Measurements from ENCODE around the gene BRF1.
A peak's percentile ranks its signal among the peaks of the same experiment; 100 is the strongest.

Gene BRF1

DNA sequence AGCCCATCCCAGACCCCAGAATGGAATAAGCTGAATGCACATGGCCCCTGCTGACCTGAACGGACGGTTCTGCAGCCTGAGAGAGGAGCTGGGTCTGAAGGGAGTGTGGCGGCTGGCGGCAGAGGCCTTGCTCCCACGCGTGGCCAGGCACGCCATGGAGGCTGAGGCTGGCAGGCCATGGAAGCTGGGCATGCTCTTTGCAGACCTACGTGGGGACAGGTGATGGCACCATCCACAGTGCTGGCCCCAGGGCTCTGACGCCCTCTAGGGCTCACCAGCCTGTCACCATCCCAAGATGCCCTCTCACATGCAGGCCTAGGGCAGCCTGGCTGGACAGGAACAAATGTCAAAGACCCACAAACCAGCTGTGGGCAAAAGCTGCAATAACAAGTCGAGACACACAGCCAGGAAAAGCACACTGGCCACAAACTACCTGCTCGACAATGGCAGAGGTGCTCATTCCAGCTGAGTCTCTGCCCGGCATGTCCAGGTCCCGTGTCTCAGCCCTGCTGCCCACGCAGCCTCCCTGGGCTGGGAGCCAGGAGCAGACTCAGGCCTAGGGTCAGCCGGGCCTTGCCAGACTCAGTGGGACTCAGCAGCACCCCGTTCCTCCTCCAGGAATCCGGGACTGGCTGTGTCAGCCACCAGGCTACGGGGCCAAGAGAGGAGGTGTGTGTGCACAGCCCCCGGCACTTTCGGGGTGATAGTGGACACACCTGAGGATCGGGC lies 32.8 kb downstream of the BRF1 start:
- DNase-seq (ENCODE audit: low spot score): no peak
- no peak for FAIRE-seq

DNA sequence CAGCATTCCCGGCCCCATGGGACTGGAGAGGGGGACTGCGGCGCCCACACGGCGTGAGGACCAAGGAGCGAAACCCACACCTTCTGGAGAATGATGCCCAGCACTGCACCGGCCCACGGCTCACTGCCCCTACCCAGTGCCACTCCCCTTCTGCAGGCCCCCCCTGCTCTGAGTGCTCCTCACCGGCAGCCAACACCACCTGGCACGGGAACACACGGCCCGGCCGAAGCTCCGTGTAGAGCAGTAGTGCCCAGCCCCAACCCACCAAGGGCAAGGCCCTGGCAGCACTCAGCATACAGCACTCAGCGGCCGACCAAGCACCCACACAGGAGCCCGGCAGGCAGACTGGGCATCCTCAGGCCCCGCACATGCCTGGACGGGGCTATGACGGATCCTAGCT lies 39.0 kb downstream of the BRF1 start:
- FAIRE-seq: no peak
- DNase-seq (ENCODE audit: low spot score): no peak

DNA sequence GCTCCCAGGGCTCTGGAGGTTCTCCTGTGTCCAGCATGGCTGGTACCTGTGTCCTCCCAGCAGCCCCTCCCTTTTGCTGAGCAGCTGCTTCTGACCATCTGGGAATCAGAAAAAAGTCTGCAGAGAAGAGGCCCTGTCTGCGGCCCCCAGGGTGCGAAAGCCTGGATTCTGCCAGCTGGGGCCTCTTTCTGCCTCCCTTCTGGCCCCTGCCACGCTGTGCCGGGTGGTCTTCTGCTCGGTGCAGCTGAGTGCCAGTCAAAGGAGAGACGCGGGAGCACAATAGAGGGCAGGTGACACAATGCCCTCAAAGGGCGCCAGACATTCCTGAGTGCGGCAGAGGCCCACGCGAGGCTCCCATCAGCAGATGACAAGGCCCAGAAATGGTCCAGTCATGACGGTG lies 39.8 kb downstream of the BRF1 start:
- DNase-seq (ENCODE audit: low spot score) (no peak), FAIRE-seq (no peak)

DNA sequence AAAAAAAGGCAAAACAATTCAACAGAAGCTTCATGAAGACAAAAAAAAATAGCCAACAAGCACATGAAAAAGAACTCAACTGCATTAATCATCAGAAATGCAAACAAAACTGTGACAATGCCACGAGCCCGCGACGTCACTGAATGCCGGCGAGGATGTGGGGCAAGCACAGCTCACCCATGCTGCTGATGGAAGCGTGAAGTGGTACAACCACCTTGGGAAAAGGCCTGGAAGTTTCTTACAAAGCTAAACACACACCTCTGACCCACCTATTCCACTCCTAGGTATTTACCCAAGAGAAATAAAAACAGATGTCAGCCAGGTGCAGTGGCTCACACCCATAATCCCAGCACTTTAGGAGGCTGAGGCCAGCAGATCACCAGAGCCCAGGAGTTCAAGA lies 42.0 kb downstream of the BRF1 start:
- no peak for FAIRE-seq

DNA sequence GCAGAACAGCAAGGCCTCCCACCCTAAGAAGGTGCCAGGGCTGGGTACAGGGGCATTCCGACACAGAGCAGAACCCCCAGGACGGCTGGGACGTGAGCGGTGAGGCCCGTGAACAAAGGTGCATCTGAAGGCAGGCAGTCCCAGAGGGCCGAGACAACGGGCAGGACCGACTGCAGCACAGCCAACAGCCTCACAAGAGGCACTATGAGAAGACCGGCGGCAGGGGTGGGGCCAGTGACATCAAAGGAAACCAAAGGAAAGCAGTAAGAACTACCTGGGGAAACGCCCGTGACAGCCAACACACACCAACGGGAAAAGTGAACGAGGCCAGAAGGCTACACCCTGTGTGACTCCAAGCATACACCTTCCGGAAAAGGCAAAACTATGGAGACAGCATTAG lies 43.3 kb downstream of the BRF1 start:
- no peak for FAIRE-seq

More for the DNA sequence above, 42.0 kb downstream of the BRF1 start:
- DNase-seq (ENCODE audit: low spot score): no peak

DNA sequence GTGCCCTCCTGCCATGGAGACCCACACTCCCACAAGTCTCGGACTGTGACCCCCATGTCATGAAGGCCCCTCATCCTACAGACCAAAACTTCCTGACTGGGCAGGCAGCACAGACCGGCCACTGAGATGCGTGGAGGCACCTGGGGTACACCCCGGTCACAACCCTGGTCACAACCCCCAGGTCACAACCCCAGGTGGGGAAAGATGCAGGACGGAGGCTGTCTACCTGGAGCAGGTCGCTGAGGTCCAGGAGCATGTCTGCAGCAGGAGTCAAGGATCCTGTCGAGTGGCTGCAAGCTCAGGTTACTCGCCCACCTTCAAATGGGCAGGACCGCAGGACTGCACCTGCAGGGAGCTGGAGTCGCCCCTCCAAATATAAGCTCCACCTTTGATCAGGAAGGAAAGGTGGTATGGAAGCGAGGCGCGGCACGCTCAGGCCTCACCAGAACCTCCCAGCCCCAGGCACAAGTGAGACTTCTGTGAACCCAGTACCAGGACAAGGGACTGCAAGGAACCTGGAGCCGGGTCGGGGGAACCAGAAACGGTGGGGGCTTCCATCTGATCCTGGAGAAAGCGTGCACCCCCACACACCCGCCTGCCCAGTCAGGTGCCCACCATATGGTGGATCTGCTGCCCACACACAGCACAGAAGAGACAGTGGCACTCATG lies 44.4 kb downstream of the BRF1 start:
- DNase-seq (ENCODE audit: low spot score): no peak

More for the DNA sequence above, 43.3 kb downstream of the BRF1 start:
- DNase-seq (ENCODE audit: low spot score): no peak

DNA sequence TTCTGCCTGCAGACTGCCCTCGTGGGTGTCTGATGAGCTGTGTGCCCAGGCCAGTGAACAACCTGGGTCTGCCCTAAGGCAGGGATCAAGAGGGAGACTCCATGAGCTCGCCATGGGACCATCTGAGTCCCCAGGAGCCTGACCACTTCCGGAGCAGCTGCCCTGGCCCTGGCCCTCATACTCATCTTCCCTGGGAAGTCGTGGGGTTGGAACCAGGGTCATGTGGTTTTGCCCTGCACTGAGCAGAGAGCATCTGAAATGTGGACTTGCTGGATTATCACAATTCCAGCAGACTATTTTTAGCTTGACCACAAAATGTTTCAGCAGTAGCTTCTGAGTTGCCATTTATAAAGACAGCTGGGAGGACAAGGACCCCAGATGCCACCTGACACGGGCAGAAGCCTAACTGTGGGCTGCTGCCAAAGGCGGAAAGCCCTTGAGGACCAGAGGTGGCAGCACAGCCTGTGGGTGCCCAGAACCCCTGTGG lies 45.7 kb downstream of the BRF1 start:
- FAIRE-seq: no peak
- peak; percentile 52 for DNase-seq (ENCODE audit: low spot score)

More for the DNA sequence above, 44.4 kb downstream of the BRF1 start:
- FAIRE-seq: no peak

DNA sequence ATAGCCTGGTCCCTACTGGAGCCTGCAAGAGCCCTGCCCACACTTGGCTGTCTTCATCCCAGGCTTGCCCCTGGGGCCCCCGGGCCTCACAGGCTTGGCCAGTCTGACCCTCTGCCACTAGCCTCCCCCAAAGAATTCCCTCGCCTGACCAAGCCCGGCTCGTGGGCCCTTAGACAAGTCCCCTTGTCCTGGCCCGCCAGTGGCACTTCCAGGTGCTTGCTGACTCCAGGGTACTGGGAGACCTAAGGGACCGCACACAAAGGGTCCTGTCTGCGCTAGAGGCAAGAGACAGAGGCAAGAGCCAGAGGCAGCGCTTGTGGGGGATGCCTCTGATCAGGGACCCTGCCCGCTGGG lies 47.5 kb downstream of the BRF1 start:
- FAIRE-seq (no peak), DNase-seq (ENCODE audit: low spot score) (no peak)

DNA sequence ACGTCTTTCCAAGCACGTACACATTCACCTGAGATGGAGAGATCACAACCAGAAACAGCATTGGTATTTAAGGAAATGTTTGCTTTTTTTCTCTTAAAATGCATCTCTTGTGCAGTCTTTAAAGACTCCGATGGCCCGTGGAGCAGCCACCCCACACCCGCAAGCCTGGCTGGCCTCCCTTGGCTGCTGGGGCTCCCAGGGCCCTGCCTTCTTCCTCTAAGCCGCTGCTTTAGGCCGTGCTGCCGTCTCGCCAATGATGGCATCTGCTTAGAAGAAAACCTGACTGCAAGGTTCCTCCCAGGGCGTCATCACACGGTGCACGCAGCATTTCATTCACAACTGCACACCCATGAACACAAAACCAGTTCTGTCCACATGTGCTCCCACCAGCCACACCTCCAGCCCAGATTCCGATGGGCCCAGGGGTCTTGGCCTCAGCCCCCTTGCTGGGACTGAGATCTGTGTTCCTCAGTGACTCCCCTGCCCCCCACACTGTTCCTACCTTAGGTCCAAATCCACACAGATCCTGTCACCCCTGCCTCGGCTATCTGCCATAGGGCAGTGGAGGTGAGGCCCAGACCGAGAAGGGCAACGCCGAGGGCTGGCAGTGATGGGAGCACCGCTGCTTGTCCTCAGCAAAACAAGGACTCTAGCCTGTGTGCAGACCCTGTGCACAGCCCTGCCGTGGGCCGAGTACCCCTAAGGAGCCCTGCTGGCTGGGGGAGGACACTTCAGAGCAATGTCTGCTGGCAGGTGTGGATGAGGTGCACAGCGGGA lies 48.1 kb downstream of the BRF1 start:
- DNase-seq (ENCODE audit: low spot score) (no peak), FAIRE-seq (no peak)

DNA sequence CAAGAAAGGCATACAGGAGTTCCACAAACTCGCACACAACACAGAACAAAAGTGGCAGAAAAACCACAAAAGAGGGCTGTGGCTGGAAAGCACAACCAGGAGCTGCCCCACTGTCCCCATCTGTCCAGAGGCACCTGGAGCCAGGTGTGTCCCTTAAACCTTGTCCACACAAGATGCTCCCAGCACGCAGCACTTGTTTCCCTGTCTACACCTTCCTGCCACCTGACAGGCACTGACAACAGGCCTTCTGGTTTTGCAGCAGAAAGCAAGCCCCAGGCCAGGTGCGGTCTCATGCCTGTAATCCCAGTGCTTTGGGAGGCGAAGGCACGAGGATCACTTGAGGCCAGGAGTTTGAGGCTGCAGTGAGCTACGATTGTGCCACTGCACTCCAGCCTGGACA lies 48.9 kb downstream of the BRF1 start:
- DNase-seq (ENCODE audit: low spot score) (no peak), FAIRE-seq (no peak)

DNA sequence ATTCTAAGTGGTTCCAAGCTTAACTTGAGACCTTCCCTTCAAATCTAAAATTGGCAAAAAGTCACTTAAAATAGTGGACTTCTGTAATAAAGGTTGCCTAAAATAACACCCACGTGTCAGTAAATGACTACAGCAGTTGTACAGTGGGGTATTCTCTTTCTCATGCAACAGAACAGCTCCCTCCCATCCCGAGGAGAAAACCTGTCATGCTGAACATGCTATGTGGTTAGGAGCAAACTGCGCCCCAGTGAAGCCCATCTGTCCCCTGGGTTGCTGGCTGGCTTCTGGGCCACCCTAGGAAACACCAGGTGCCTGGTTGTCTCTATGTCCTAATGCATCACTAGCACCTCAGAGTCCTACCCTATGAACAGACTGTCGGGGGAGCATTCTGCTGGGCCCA lies 49.8 kb downstream of the BRF1 start:
- DNase-seq (ENCODE audit: low spot score): no peak
- FAIRE-seq: no peak

DNA sequence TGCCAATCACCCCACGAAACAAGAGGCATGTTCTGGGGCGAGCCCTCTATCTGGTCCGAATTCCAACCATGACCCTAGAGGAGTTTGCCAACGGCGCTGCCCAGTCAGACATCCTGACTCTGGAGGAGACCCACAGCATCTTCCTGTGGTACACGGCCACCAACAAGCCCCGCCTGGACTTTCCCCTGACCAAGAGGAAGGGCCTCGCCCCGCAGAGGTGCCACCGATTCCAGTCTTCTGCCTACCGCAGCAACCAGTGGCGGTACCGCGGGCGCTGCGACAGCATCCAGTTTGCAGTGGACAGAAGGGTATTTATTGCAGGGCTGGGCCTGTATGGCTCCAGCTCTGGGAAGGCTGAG lies 50.8 kb downstream of the BRF1 start:
- DNase-seq (ENCODE audit: low spot score) (no peak), FAIRE-seq (no peak)

DNA sequence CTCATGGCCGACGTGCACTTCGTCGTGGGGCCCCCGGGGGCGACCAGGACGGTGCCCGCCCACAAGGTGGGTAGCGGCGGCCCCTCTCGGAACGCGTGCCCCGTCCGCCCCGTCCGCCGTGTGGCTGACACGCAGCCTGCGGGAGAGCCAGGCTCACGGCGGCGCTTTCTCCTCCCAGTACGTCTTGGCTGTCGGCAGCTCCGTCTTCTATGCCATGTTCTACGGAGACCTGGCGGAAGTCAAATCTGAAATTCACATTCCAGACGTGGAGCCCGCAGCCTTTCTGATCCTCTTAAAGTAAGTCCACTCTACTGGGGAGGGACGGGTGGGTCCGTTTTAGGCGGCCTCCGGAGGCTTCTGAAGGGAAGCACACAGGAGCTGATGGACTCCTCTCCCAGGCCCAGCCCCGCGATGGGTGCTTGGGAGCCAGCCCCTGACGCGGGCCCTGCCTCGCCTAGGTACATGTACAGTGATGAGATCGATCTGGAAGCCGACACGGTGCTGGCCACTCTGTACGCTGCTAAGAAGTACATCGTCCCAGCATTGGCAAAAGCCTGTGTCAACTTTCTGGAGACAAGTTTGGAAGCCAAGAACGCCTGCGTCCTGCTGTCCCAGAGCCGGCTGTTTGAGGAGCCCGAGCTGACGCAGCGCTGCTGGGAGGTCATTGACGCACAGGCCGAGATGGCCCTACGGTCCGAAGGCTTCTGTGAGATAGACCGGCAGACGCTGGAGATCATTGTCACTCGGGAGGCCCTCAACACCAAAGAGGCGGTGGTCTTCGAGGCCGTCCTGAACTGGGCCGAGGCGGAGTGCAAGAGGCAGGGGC lies 51.4 kb downstream of the BRF1 start:
- no peak for DNase-seq (ENCODE audit: low spot score)
- no peak for FAIRE-seq

DNA sequence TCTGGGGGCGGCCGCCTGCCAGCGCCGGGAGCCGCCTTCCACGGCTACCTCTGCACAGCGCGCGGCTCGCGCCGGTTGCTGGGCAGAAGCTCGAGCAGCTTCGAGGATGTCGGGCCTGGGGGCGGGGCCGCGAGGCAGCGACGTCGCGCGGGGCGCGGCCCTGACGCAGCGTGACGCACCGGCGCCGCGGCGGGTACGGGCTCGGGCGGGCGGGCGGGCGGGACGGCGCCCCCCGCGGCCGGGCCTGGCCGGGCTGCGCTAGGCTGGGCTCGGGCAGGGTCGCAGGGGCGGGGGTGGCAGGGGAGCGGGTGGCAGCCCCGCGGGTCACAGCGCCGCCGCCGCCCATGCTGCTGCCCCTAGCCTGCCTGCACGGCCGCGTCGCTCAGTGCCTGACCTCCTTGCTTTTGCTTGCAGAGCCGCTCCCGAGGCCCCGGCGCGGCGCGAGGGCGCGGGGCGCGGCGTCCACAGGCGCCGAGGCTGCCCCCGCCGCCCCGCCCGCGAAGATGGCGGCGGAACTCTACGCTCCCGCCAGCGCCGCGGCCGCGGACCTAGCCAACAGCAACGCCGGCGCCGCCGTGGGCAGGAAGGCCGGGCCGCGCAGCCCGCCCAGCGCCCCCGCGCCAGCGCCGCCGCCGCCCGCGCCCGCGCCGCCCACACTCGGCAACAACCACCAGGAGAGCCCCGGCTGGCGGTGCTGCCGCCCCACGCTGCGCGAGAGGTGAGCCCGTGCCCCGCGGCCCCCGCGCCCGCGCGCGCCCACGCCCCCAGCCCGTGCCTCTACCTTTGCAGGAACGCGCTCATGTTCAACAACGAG lies 52.2 kb downstream of the BRF1 start, which contains the start of gene BTBD6:
Gene BTBD6, plus strand, starts transcription at position 166 of the 814 bp plus-strand sequence. Its CDS starts 179 bp downstream, at position 345.
- FAIRE-seq (no peak), DNase-seq (ENCODE audit: low spot score) (peak; percentile 28)

DNA sequence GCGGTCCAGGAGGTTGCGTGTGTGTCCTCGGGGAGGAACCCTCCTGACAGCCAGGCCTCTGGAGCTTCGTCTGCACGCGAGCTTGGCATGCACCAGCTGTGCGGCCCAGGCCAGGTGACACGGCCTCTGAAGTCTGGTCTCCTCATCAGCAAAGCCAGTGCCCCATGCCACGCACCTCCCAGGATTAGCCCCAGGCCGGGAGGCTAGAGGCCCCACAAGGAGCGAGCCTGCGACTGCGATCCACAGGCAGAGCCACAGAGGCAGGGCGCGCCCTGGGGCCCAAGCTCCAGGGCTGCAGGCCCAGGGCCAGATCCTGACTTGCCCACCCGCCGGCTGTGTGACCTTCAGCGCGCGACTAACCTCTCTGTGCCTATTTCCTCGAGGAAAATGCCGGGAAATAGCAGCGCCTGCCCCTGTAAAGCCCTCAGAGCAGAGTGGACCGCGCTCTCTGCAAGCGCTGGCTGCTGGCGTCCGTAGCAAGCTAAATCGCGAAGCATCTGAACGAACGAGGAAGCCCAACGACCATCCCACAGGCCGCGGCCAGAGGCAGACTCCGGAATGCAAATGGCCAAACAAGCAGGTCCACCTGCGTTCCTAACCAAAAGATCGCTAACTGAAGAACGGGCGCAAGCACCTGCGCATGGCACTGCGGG lies 53.0 kb downstream of the BRF1 start:
- DNase-seq (ENCODE audit: low spot score) (no peak), FAIRE-seq (no peak)

DNA sequence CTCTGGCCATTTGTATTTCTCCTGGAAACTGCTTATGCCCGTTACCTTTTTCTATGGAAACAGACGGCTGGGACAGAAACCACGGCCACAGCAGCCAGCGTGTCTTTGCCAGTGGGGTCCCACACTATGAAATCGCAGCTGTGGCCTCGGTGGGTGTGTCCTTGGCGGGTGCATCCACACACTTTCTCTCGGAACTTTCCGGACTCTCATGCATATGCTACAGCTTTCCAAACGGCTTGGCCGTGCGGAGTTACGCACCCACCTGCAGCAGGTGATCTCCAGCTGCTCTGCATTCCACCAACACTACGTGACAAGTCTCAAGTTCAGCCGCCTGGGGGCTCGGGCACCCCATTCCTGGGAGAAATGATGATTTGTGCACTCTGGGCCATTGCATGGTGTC lies 53.8 kb downstream of the BRF1 start:
- FAIRE-seq: no peak
- no peak for DNase-seq (ENCODE audit: low spot score)

DNA sequence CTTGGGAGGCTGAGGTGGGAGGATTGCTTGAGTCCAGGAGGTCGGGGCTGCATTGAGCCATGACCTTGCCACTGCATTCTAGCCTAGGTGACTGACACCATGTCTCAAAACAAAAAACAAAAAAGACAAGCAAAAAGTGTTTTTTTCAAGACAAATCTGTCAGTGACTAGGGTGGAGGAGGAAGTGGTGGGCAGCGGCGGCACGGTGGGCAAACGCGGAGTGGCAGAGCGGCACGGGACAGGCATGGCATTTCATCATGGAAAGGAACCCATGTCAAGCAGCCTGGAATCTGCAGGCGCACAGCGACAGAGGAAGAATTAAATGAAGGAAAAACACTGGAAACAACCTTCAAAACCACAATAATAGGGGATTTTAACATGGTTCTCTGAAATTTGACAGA lies 56.5 kb downstream of the BRF1 start:
- no peak for FAIRE-seq
- no peak for DNase-seq (ENCODE audit: low spot score)

DNA sequence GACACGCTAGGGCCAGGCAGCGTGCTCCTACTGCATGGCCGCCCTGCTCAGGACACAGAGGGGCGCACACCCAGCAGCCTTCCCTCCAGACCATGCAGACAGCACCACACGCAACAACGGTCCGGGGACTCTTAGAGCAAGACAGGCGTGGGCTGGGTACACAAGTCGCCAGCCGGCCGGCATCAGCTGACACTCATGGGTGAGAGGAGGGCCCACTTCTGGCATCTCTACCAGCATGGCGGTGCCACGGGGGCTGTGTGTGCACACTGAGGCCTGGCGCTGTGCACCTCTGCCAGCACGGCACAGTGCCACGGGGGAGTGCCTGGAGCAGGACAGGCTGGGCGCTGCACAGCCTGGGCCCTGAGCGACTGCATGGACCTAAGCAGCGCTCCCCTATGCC lies 59.2 kb downstream of the BRF1 start:
- no peak for DNase-seq (ENCODE audit: low spot score)
- FAIRE-seq: no peak

DNA sequence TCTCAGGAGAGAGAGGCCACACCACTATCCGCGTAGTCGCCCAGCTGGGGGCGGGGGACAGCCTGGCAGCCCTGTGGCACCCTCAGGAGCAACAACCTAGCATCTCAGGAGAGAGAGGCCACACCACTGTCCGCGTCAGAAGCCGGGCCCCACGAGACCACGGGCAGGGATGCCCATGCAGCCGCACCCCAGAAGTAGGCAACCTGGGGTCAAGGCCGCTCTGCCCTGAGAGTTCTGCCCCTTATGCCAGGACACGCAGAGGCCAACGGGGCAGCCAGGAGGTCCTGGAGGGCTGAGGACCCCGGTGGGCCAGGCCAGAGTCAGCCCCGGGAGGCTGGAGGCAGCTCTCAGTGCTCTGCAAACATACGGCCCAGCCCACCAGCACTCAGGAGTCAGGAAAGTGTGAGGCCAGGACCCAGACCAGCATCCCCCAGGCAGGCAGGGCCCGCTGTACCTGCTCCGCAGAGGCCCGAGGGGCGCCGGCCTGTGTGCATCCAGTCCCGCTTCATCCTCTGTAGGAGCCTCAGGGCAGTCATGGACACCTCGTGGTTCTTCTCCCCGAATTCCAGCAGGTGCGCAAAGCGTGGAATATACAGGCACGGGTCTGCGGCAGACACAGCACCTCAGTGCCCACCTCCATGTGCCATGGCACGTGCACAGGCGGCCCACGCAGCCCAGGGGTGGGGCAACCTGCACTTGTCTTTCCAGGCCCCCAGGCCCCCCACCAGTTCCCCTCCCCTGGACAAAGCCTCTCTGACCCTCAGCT lies 59.8 kb downstream of the BRF1 start:
- DNase-seq (ENCODE audit: low spot score) (no peak), FAIRE-seq (no peak)
